ENCODE data around the gene PAX5. TPM values are rescaled to one million over a fixed set of nuclear protein-coding genes. Genes with fewer than 3 reads are reported as not detected.

PAX5 gene
- total RNA-seq, 3 donors from 2014 or later, result 0.29 to 0.32 TPM; not detected in 1

DNA sequence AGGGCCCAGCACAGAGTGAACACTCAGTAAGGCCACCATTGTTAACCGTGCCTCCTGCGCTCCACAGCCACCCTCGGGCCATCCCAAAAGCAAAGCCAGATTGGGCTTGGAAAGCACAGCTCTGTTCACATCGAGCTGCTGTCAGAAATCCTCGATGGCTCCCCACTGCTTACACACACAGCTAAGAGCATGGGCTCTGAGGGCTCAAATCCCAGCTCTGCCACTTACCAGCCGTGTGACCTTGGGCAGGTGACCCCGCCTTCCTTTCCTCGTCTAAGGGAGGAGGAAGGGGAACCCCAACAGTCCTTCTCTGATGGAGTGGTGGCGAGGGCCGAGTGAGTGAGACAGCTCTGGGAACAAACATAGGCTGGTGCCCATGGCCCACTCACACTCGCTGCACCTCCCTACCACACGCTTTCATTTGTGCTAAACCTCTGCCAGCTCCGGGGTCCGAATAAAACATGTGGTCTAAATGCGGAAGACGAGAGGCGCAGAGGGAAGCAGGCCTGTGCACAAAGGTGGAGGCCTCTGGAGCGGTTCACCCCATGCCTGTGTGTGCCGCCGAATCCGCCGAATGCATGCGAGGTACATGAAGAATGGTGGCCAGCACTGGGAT lies 139.3 kb downstream of the PAX5 start:
- H3K36me3 ChIP-seq (ENCODE audit: low read depth), result no peaks in the 10 kb centered on the region
- ATAC-seq (no peak), DNase-seq (no peak)

DNA sequence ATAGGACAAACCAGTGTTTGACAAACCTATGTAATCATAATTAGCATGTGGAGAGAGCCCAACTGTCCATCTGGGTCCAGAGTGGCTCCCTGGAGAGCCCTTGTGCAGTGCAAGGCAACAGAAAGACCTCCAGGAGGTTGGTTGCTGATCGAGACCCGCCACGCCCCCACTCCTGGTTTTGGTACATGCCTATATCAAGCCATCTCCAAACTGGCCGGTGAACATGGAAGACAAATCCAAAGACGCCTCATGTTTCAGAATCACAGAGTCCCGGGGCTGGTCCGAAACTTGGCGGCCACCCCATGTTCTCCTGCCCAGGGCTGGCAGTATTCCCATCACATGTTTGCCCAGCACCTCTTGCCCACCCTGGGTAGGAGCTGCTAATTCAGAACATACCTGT lies 140.2 kb downstream of the PAX5 start:
- ATAC-seq (no peak), DNase-seq (no peak)
- intact Hi-C loops (cut with DNase I, micrococcal nuclease), result no loop called here
- Histone ChIP-seq H3K4me3 (no peak overlapping the region), H3K4me1 (ENCODE audit: low read depth) (no peaks in the 10 kb centered on the region), H3K36me3 (ENCODE audit: low read depth) (no peaks in the 10 kb centered on the region), H3K9me3 (no peaks in the 10 kb centered on the region)
- TF ChIP-seq, protein P1, sequence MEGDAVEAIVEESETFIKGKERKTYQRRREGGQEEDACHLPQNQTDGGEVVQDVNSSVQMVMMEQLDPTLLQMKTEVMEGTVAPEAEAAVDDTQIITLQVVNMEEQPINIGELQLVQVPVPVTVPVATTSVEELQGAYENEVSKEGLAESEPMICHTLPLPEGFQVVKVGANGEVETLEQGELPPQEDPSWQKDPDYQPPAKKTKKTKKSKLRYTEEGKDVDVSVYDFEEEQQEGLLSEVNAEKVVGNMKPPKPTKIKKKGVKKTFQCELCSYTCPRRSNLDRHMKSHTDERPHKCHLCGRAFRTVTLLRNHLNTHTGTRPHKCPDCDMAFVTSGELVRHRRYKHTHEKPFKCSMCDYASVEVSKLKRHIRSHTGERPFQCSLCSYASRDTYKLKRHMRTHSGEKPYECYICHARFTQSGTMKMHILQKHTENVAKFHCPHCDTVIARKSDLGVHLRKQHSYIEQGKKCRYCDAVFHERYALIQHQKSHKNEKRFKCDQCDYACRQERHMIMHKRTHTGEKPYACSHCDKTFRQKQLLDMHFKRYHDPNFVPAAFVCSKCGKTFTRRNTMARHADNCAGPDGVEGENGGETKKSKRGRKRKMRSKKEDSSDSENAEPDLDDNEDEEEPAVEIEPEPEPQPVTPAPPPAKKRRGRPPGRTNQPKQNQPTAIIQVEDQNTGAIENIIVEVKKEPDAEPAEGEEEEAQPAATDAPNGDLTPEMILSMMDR (IDR thresholded peaks at IDR 0.05), result no peak

More for the DNA sequence above, 139.3 kb downstream of the PAX5 start:
- TF ChIP-seq, protein P1 (IDR thresholded peaks at IDR 0.05), result no peak
- intact Hi-C loops (cut with DNase I, micrococcal nuclease), result no loop called here
- Histone ChIP-seq H3K4me3 (no peak overlapping the region), H3K4me1 (ENCODE audit: low read depth) (no peaks in the 10 kb centered on the region), H3K9me3 (no peaks in the 10 kb centered on the region)

DNA sequence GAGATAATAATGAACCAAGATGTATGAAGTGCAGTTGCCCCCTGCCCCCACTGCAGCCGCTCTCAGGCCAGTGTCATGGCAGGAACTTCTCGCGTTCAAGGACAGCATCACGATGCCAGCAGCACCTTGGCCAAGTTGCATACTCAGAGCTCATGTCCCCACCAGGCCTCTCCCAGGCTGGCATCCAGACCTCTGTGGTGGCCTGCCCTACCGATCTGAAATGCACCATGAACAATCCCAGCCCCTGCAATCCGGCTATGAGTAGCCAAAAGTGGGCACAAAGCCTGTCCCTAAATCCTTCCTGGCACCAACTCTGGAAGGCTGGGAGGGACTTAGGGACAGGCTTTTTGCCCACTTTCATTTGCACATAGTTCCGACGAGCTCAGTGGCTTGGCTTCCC lies 140.9 kb downstream of the PAX5 start:
- no peaks in the 10 kb centered on the region for H3K36me3 ChIP-seq (ENCODE audit: low read depth)
- TF ChIP-seq, protein P1 (IDR thresholded peaks at IDR 0.05), result no peak
- H3K4me3 ChIP-seq, result no peak overlapping the region
- no peak for ATAC-seq
- no peaks in the 10 kb centered on the region for H3K9me3 ChIP-seq
- H3K4me1 ChIP-seq (ENCODE audit: low read depth), result no peaks in the 10 kb centered on the region
- intact Hi-C loops (cut with DNase I, micrococcal nuclease), result no loop called here
- no peak for DNase-seq

DNA sequence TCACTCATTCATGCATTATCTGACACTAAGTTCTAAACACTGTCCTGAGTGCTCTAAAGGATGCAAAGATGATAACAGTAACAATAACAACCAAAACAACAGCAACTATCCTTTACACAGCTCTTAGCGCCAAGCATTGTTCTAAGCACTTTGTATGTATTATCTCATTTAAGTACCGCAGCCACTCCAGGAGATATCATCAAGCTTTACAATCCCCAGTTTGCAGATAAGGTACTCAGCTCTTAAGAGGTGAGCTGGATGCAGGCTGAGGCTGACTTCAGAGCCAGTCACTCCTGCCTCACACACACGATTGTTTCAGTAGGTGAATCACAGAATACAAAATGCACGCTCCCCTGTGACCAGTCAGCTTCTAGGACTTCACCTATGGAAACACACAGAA lies 141.8 kb downstream of the PAX5 start:
- TF ChIP-seq, protein P1 (IDR thresholded peaks at IDR 0.05), result no peak
- ATAC-seq (no peak), DNase-seq (no peak)
- no peak overlapping the region for H3K4me3 ChIP-seq
- no peaks in the 10 kb centered on the region for H3K9me3 ChIP-seq
- H3K36me3 ChIP-seq (ENCODE audit: low read depth), result no peaks in the 10 kb centered on the region
- no peaks in the 10 kb centered on the region for H3K4me1 ChIP-seq (ENCODE audit: low read depth)
- intact Hi-C loops (cut with DNase I, micrococcal nuclease), result no loop called here

DNA sequence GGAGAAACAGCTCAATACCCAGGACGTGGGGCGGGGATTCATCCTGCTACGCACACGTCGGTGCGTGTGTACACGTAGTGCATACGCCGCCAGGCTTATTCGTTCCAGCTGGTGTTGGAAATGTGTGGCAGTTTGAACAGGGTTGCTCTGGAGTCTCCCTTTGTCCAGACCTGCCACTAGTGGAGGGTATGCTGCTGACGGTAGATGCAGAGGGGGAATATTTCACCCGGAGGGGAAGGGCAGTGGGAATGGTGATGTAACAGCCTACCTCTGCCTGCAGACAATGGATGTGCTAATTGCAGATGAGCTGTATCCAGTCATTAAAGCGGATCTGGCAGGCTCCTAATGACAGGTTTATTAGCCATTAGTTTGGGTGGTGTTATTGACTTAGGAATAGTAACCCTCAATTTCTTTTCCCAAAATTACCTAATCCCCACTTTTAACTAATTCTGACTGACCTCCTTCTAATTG lies 142.7 kb downstream of the PAX5 start:
- TF ChIP-seq, protein P1 (IDR thresholded peaks at IDR 0.05), result no peak
- Histone ChIP-seq H3K4me1 (ENCODE audit: low read depth) (no peaks in the 10 kb centered on the region), H3K9me3 (no peaks in the 10 kb centered on the region), H3K36me3 (ENCODE audit: low read depth) (no peaks in the 10 kb centered on the region), H3K4me3 (no peak overlapping the region)
- ATAC-seq (no peak), DNase-seq (no peak)
- intact Hi-C loops (cut with DNase I, micrococcal nuclease), result no loop called here

DNA sequence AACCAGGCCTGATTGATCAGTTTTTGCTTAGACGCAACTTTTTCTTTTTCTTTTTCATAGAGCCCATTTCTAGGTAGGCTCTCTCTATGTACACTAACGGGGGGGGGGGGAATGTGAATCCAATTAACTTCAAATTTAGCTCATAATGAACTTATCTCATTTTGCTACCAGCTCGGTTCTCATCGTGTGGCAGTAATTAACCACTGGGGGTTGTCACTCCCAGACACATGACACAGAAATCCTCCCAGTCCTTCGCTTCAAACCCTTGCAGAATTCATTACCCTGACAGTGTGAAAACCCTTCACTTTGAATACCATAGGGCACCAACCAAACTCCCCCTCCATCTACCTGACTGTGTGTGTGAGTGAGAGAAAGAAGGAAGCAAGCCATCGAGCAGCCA lies 144.2 kb downstream of the PAX5 start:
- no peak for DNase-seq

More for the DNA sequence above, 144.2 kb downstream of the PAX5 start:
- H3K4me1 ChIP-seq (ENCODE audit: low read depth), result no peaks in the 10 kb centered on the region
- H3K4me3 ChIP-seq, result no peak overlapping the region
- H3K9me3 ChIP-seq, result no peaks in the 10 kb centered on the region
- TF ChIP-seq, protein P1 (IDR thresholded peaks at IDR 0.05), result no peak
- H3K36me3 ChIP-seq (ENCODE audit: low read depth), result no peaks in the 10 kb centered on the region
- intact Hi-C loops (cut with DNase I, micrococcal nuclease), result no loop called here
- no peak for ATAC-seq

All from mucosa of descending colon (tissue), 3 donors.